Measurements from ENCODE around the gene ERICH6.

GRCh38 chr3:150611666-150612065 is 92.1 kb downstream of the ERICH6 start:
- TF ChIP-seq TAF1 (IDR thresholded peaks at IDR 0.05; ENCODE audit: borderline replicate concordance, low read depth, low read length) (no peak), POLR2A (IDR thresholded peaks at IDR 0.05; ENCODE audit: low read depth, low read length) (no peak)
